NCI-H2227 (cell line): Measurements from ENCODE around the gene PPP1R8.

ENCODE experiments used
- DNase-seq: peaks from one replicate; lab custom pipeline; 2025; ENCODE audit not compliant: unreplicated experiment; lab: John Stamatoyannopoulos, UW

PPP1R8 gene

DNA sequence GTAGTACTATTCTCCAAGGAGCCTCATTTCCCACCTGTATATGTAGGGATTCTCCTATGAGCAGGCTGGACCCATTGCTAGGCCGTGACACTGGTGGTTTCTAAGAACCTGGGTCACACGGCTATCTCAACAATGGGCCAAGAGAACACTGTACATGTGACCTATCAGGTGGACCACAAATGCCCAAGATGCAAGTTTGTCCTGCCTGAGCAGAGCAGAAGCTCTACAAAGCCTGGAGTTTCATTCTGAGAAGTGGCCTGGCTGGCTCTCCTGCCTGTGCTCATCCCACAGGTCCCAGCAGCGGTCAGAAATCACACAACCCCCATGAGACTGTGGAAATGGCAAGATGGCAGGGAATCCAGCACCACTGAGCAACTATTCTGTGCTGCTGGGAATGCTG, 58.9 kb downstream of the PPP1R8 start:
- no peak for DNase-seq

DNA sequence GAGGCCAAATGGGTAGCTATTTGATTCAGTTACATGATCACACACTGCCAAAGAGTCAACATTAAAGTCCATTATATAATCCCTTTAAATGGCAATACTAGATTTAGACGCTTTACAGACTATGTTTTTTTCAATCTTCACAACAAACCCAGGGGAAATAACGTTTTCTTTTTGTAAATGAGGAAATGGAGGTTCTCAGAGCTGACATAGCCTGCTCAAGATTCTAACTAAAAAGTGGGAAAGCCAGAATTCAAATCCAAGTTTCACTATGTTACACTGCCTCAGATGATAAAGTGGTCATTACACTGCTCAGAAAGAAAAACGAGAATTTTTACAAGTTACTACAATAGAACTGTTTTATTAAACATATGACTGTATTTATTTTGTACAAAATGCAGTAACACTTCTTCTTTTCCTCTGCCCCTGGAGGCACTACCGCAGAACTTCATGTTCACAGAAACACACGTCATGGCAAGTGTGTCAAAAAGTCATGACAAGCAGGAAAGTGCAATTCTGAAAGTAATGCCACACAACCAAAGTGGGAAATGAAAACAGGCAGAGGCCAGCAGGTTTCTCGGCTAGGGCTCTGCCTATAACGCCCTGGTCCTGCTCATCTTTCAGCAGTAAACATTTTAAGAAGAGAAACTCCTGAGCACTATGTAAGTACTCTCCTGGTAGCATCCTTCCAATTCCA, 60.8 kb downstream of the PPP1R8 start:
- no peak for DNase-seq

DNA sequence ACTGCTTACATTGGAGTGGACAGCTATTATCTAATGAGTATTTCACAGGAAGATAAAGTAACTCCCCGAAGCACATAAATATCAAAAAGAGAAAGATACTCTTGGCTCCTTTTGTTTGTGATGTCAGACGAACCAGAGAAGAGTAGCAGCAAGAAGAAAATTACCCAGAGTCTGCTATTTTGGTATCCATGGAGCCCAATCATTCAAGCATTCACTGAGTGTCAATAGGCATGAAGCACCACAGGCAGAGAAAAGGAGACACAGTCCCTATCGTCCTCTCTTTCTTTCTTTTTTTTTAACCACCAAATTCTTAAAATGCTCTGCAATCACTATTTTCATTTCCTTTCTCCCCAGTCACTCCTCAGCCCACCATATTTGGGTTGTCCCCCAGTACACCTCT, 63.9 kb downstream of the PPP1R8 start:
- DNase-seq, result no peak
